ENCODE data around the gene ARID1B.

- TF ChIP-seq GATA2 (IDR thresholded peaks at IDR 0.05; ENCODE audit: low read depth, low read length) (no peak), GATA3 (IDR thresholded peaks at IDR 0.05; ENCODE audit: low read depth, low read length) (no peak)
Observed at GRCh38 chr6:156803353-156803752, 26.2 kb downstream of the ARID1B start.
